ENCODE results near the gene ANO5.

- TF ChIP-seq ZNF668 (CRISPR knock-in tag; IDR thresholded peaks at IDR 0.05) (no peak), XRCC4 (IDR thresholded peaks at IDR 0.05; ENCODE audit: extremely low read depth, insufficient read depth, insufficient read length) (no peak), CTCF (IDR thresholded peaks at IDR 0.05 in 2 of 3, conservative IDR thresholded peaks at IDR 0.05 in 1 of 3; ENCODE audit: insufficient read depth in 2 of 3, low read depth in 1 of 3, low read length in 3 of 3) (no peak), EP300 (IDR thresholded peaks at IDR 0.05; ENCODE audit: low read length) (no peak), HOMEZ (CRISPR knock-in tag; IDR thresholded peaks at IDR 0.05) (no peak), POLR2AphosphoS5 (IDR thresholded peaks at IDR 0.05; ENCODE audit: control insufficient read depth, insufficient read depth, low read depth, low read length) (no peak), ZNF121 (CRISPR knock-in tag; conservative IDR thresholded peaks at IDR 0.05) (no peak), GTF2F1 (IDR thresholded peaks at IDR 0.05; ENCODE audit: low read depth, low read length) (no peak), GTF2A2 (tag; IDR thresholded peaks at IDR 0.05) (no peak), ELK1 (CRISPR knock-in tag; IDR thresholded peaks at IDR 0.05) (no peak)
These were observed 64.0 kb downstream of the ANO5 start for GRCh38 chr11:22256876-22257275.
